ENCODE measurements around the gene ZNF358. TPM values are rescaled to one million over a fixed set of nuclear protein-coding genes. Genes with fewer than 3 reads are reported as not detected.

Gene ZNF358
- total RNA-seq: 25.6 TPM

- DNase-seq (ENCODE audit: low read depth in 2 of 3, low spot score in 2 of 3): peak in 1 of 3 donors; percentile 56
Observed at GRCh38 chr19:7515645-7516151, at the start of gene ZNF358. Gene ZNF358 (plus strand): TSS chr19:7516103. CDS start chr19:7519243, 3,140 bp downstream.

- no peak for DNase-seq (ENCODE audit: low read depth in 2 of 3, low spot score in 2 of 3)
Observed at GRCh38 chr19:7467009-7467989, 48.6 kb upstream of the ZNF358 start.

- no peak for DNase-seq (ENCODE audit: low read depth in 2 of 3, low spot score in 2 of 3)
Observed at GRCh38 chr19:7468840-7469239, 47.1 kb upstream of the ZNF358 start.

GRCh38 chr19:7469669-7470285 lies 46.1 kb upstream of the ZNF358 start:
- DNase-seq (ENCODE audit: low read depth in 2 of 3, low spot score in 2 of 3): no peak

GRCh38 chr19:7470540-7471305 lies 45.2 kb upstream of the ZNF358 start:
- DNase-seq (ENCODE audit: low read depth in 2 of 3, low spot score in 2 of 3): no peak

- no peak for DNase-seq (ENCODE audit: low read depth in 2 of 3, low spot score in 2 of 3)
Observed at GRCh38 chr19:7471696-7472615, 43.9 kb upstream of the ZNF358 start.

GRCh38 chr19:7475665-7476064 lies 40.2 kb upstream of the ZNF358 start:
- no peak for DNase-seq (ENCODE audit: low read depth in 2 of 3, low spot score in 2 of 3)

GRCh38 chr19:7476241-7476640 lies 39.7 kb upstream of the ZNF358 start:
- DNase-seq (ENCODE audit: low read depth in 2 of 3, low spot score in 2 of 3): no peak

GRCh38 chr19:7476777-7477494 lies 39.0 kb upstream of the ZNF358 start:
- no peak for DNase-seq (ENCODE audit: low read depth in 2 of 3, low spot score in 2 of 3)

GRCh38 chr19:7477758-7478157 lies 38.1 kb upstream of the ZNF358 start:
- no peak for DNase-seq (ENCODE audit: low read depth in 2 of 3, low spot score in 2 of 3)

- no peak for DNase-seq (ENCODE audit: low read depth in 2 of 3, low spot score in 2 of 3)
Observed at GRCh38 chr19:7478173-7478842, 37.6 kb upstream of the ZNF358 start.

- DNase-seq (ENCODE audit: low read depth in 2 of 3, low spot score in 2 of 3): no peak
Observed at GRCh38 chr19:7478843-7479227, 37.1 kb upstream of the ZNF358 start.

GRCh38 chr19:7480222-7480969 lies 35.5 kb upstream of the ZNF358 start:
- no peak for DNase-seq (ENCODE audit: low read depth in 2 of 3, low spot score in 2 of 3)

- DNase-seq (ENCODE audit: low read depth in 2 of 3, low spot score in 2 of 3): no peak
Observed at GRCh38 chr19:7480970-7481255, 35.0 kb upstream of the ZNF358 start.

GRCh38 chr19:7482584-7483439 lies 33.1 kb upstream of the ZNF358 start:
- no peak for DNase-seq (ENCODE audit: low read depth in 2 of 3, low spot score in 2 of 3)

GRCh38 chr19:7483720-7484201 lies 32.1 kb upstream of the ZNF358 start:
- DNase-seq (ENCODE audit: low read depth in 2 of 3, low spot score in 2 of 3): no peak

- DNase-seq (ENCODE audit: low read depth in 2 of 3, low spot score in 2 of 3): no peak
Observed at GRCh38 chr19:7486923-7487322, 29.0 kb upstream of the ZNF358 start.
